SK-N-SH (cell line): ENCODE results near the gene FOSL1.

Experiments
- CHD2 ChIP-seq: fragments of 150-350 bp; IDR thresholded peaks from 2 replicates; pipeline ENCODE4 v1.6.1; 2018; ENCODE audit warnings: low read length; ENCODE audit not compliant: partially characterized antibody
- CTCF ChIP-seq: fragments of 200-600 bp; sonication (generic); IDR thresholded peaks from 2 replicates; pipeline ENCODE4 v1.6.1; 2017; ENCODE audit warnings: antibody characterized with exemption, mild to moderate bottlenecking, moderate library complexity
- EP300 ChIP-seq, 2 experiments: IDR thresholded peaks; 2 replicates each; pipeline versions ENCODE4 v1.4.0 to v1.6.1; 2012; ENCODE audit warnings: borderline replicate concordance in 1 of 2, low read depth in 1 of 2, low read length in 1 of 2
- FOXJ3 ChIP-seq: sonication (generic); formaldehyde crosslinking; IDR thresholded peaks from 2 replicates; pipeline ENCODE4 v1.5.1; 2020; ENCODE audit warnings: mild to moderate bottlenecking, missing genetic modification reagents
- POLR2AphosphoS5 ChIP-seq: IDR thresholded peaks from 2 replicates; pipeline ENCODE4 v1.6.1; 2012; ENCODE audit warnings: low read depth, low read length
- RAD21 ChIP-seq: IDR thresholded peaks from 2 replicates; pipeline ENCODE4 v1.6.1; 2012; ENCODE audit warnings: mild to moderate bottlenecking, low read length
- SMC3 ChIP-seq: IDR thresholded peaks from 2 replicates; pipeline ENCODE4 v1.6.1; 2012; ENCODE audit warnings: low read depth, low read length, improper control_type of control experiment
- TAF1 ChIP-seq: IDR thresholded peaks from 2 replicates; pipeline ENCODE4 v1.6.1; 2012; ENCODE audit warnings: low read depth, mild to moderate bottlenecking, low read length, moderate library complexity, borderline replicate concordance
- USF2 ChIP-seq: fragments of 150-350 bp; IDR thresholded peaks from 2 replicates; pipeline ENCODE4 v1.6.1; 2017; ENCODE audit warnings: antibody characterized with exemption, low read length, low read depth, borderline replicate concordance
- TF ChIP-seq, protein P1 (sequence below): IDR thresholded peaks from 2 replicates; pipeline ENCODE4; 2012

GRCh38 chr11:65851811-65852507 is 48.2 kb downstream of the FOSL1 start:
- TF ChIP-seq CHD2 (no peak), USF2 (no peak), SMC3 (no peak), CTCF (no peak), EP300 (IDR thresholded peaks at IDR 0.05; ENCODE audit: borderline replicate concordance in 1 of 2, low read depth in 1 of 2, low read length in 1 of 2) (no peak), TAF1 (no peak), RAD21 (no peak), POLR2AphosphoS5 (0 out of 2 replicates have a peak, but pooled peaks have one; percentile 16), FOXJ3 (CRISPR knock-in tag) (no peak)
- TF ChIP-seq, protein P1, sequence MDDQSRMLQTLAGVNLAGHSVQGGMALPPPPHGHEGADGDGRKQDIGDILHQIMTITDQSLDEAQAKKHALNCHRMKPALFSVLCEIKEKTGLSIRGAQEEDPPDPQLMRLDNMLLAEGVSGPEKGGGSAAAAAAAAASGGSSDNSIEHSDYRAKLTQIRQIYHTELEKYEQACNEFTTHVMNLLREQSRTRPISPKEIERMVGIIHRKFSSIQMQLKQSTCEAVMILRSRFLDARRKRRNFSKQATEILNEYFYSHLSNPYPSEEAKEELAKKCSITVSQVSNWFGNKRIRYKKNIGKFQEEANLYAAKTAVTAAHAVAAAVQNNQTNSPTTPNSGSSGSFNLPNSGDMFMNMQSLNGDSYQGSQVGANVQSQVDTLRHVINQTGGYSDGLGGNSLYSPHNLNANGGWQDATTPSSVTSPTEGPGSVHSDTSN: peak; percentile 25; the same call in 1 of the 2 replicates
